Measurements from ENCODE around the gene LCE2D.

DNA sequence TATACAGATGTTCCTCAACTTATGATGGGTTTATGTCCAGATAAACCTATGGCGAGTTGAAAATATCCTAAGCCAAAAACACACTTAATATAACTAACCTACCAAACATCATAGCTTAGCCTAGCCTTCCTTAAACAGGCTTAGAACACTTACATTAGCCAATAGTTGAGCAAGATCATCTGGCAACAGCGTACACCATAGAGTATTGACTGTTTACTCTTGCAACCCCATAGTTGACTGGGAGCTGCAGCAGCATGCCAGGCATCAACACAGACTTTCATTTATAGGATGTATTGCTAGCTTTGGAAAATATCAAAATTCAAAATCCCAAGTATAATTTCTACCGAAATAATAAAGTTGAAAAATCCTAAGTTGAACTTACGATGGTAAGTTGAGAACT, 5.5 kb upstream of the LCE2D start:
- no peak for TF ChIP-seq POLR2A (IDR thresholded peaks at IDR 0.05; ENCODE audit: low read depth, low read length)
- TF ChIP-seq, protein P1, sequence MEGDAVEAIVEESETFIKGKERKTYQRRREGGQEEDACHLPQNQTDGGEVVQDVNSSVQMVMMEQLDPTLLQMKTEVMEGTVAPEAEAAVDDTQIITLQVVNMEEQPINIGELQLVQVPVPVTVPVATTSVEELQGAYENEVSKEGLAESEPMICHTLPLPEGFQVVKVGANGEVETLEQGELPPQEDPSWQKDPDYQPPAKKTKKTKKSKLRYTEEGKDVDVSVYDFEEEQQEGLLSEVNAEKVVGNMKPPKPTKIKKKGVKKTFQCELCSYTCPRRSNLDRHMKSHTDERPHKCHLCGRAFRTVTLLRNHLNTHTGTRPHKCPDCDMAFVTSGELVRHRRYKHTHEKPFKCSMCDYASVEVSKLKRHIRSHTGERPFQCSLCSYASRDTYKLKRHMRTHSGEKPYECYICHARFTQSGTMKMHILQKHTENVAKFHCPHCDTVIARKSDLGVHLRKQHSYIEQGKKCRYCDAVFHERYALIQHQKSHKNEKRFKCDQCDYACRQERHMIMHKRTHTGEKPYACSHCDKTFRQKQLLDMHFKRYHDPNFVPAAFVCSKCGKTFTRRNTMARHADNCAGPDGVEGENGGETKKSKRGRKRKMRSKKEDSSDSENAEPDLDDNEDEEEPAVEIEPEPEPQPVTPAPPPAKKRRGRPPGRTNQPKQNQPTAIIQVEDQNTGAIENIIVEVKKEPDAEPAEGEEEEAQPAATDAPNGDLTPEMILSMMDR (conservative IDR thresholded peaks at IDR 0.05; ENCODE audit: low read depth, low read length) = no peak
- no peak for TF ChIP-seq FOS (IDR thresholded peaks at IDR 0.05; ENCODE audit: low read depth, low read length)
- TF ChIP-seq MAZ (IDR thresholded peaks at IDR 0.05; ENCODE audit: borderline replicate concordance, low read depth, low read length) = no peak
- TF ChIP-seq, protein P2, sequence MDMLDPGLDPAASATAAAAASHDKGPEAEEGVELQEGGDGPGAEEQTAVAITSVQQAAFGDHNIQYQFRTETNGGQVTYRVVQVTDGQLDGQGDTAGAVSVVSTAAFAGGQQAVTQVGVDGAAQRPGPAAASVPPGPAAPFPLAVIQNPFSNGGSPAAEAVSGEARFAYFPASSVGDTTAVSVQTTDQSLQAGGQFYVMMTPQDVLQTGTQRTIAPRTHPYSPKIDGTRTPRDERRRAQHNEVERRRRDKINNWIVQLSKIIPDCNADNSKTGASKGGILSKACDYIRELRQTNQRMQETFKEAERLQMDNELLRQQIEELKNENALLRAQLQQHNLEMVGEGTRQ (IDR thresholded peaks at IDR 0.05; ENCODE audit: low read depth, low read length) = no peak
- no peak for TF ChIP-seq RAD21 (IDR thresholded peaks at IDR 0.05; ENCODE audit: low read length)
- no peak for TF ChIP-seq CEBPB (IDR thresholded peaks at IDR 0.05; ENCODE audit: low read depth, low read length)
